OCI-LY7 (cell line): ENCODE measurements around the gene AOAH.

ENCODE experiments used
- EZH2phosphoT487 ChIP-seq: fragments of 200-600 bp; sonication (generic); IDR thresholded peaks from 2 replicates; pipeline ENCODE4 v1.6.1; 2018; ENCODE audit warnings: low read depth, borderline replicate concordance, mild to moderate bottlenecking, mixed run types, antibody characterized with exemption, low read length, moderate library complexity, mixed read lengths
- TF ChIP-seq, protein P1 (sequence below): fragments of 200-600 bp; sonication (generic); conservative IDR thresholded peaks from 2 replicates; pipeline ENCODE4 v1.5.1; 2014; ENCODE audit warnings: mild to moderate bottlenecking, antibody characterized with exemption, low read length, moderate library complexity, mixed read lengths

DNA sequence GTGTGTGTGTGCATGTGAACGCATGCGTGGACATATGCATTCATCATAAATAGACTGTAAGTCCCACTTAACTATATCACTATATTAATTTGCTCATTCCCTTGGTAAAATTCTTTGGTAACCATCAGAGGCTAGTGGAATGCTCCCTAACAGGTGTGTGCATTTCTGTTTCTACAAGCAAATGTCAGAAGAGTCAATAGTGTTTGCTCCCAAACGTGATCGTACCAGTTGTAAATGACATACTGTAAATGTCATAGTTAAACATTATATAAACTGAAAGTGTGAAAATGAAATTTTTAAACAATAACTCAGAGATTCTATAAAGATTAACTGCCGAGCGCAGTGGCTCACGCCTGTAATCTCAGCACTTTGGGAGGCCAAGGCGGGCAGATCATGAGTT lies 240.0 kb downstream of the AOAH start:
- TF ChIP-seq, protein P1, sequence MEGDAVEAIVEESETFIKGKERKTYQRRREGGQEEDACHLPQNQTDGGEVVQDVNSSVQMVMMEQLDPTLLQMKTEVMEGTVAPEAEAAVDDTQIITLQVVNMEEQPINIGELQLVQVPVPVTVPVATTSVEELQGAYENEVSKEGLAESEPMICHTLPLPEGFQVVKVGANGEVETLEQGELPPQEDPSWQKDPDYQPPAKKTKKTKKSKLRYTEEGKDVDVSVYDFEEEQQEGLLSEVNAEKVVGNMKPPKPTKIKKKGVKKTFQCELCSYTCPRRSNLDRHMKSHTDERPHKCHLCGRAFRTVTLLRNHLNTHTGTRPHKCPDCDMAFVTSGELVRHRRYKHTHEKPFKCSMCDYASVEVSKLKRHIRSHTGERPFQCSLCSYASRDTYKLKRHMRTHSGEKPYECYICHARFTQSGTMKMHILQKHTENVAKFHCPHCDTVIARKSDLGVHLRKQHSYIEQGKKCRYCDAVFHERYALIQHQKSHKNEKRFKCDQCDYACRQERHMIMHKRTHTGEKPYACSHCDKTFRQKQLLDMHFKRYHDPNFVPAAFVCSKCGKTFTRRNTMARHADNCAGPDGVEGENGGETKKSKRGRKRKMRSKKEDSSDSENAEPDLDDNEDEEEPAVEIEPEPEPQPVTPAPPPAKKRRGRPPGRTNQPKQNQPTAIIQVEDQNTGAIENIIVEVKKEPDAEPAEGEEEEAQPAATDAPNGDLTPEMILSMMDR = no peak
- TF ChIP-seq EZH2phosphoT487 = no peak
